GM12892 (cell line): ENCODE results near the gene EDAR.

Source experiments
- POLR2A ChIP-seq: IDR thresholded peaks from 2 replicates; pipeline ENCODE4 v1.6.1; 2011; ENCODE audit warnings: low read depth, low read length, control low read depth
- POLR2AphosphoS5 ChIP-seq: IDR thresholded peaks from 2 replicates; pipeline ENCODE4 v1.6.1; 2011; ENCODE audit warnings: low read depth, low read length, control low read depth
- TAF1 ChIP-seq: IDR thresholded peaks from 2 replicates; pipeline ENCODE4 v1.6.1; 2011; ENCODE audit warnings: low read depth, mild to moderate bottlenecking, control low read depth, low read length, borderline replicate concordance

- no peak for TF ChIP-seq POLR2AphosphoS5
- no peak for TF ChIP-seq TAF1
- no peak for TF ChIP-seq POLR2A
Observed at GRCh38 chr2:108936866-108937265, 52.2 kb downstream of the EDAR start.
